AG09309 (cell line): Measurements from ENCODE around the gene DLGAP3.

Source experiments
- DNase-seq: peaks from one replicate; pipeline ENCODE4 v3.0.0-alpha.2; 2010; ENCODE audit warnings: low read depth
- H3K4me3 ChIP-seq: 2 replicates; pipeline ENCODE4 v1.5.1; 2011; ENCODE audit warnings: mild to moderate bottlenecking, low read depth, low read length, moderate library complexity; ENCODE audit not compliant: control insufficient read depth
- TF ChIP-seq, protein P1 (sequence below): IDR thresholded peaks from 2 replicates; pipeline ENCODE4 v1.5.1; 2011; ENCODE audit warnings: mild to moderate bottlenecking, low read depth, low read length, inconsistent platforms; ENCODE audit not compliant: insufficient read depth, control insufficient read depth; ENCODE audit errors: missing control alignments

DLGAP3 gene

DNA sequence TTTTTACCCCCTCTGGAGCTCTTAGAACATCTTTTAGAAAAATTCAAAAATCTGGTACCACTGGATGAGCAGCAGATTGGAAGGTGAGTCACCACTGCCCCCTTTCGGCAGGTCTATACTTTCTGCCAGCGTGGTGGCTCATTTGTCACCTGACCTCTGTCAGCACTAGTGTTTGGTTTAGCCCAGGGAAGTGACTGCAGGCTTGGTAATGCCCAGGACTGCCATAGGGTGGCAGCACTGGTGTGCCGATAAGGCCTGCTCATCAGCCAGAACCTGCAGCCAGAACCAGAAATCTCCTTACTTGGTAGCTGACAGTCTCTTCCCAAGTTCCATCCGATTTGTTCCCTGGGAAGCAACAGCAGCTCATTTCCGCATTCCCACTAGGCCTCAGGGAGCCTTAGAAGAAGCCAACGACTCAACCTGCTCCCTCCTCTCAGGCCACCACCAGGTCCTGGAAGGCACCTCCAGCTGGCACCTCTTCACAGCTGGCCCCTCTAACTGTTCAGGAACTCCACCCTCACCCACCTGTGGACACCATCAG lies 76.7 kb downstream of the DLGAP3 start:
- peak; percentile 88 for DNase-seq
- TF ChIP-seq, protein P1, sequence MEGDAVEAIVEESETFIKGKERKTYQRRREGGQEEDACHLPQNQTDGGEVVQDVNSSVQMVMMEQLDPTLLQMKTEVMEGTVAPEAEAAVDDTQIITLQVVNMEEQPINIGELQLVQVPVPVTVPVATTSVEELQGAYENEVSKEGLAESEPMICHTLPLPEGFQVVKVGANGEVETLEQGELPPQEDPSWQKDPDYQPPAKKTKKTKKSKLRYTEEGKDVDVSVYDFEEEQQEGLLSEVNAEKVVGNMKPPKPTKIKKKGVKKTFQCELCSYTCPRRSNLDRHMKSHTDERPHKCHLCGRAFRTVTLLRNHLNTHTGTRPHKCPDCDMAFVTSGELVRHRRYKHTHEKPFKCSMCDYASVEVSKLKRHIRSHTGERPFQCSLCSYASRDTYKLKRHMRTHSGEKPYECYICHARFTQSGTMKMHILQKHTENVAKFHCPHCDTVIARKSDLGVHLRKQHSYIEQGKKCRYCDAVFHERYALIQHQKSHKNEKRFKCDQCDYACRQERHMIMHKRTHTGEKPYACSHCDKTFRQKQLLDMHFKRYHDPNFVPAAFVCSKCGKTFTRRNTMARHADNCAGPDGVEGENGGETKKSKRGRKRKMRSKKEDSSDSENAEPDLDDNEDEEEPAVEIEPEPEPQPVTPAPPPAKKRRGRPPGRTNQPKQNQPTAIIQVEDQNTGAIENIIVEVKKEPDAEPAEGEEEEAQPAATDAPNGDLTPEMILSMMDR = peak; percentile 97
- H3K4me3 ChIP-seq = no peak overlapping the region

GRCh38 chr1:34851431-34852105 lies 77.9 kb downstream of the DLGAP3 start:
- DNase-seq = no peak
- TF ChIP-seq, protein P1 = no peak

GRCh38 chr1:34850382-34850781 lies 79.1 kb downstream of the DLGAP3 start:
- TF ChIP-seq, protein P1 = no peak
- no peak for DNase-seq

More at GRCh38 chr1:34851431-34852105, 77.9 kb downstream of the DLGAP3 start:
- H3K4me3 ChIP-seq = no peak overlapping the region

GRCh38 chr1:34847094-34847493 lies 82.4 kb downstream of the DLGAP3 start:
- DNase-seq = no peak
- TF ChIP-seq, protein P1 = no peak

More at GRCh38 chr1:34850382-34850781, 79.1 kb downstream of the DLGAP3 start:
- no peak overlapping the region for H3K4me3 ChIP-seq

DNA sequence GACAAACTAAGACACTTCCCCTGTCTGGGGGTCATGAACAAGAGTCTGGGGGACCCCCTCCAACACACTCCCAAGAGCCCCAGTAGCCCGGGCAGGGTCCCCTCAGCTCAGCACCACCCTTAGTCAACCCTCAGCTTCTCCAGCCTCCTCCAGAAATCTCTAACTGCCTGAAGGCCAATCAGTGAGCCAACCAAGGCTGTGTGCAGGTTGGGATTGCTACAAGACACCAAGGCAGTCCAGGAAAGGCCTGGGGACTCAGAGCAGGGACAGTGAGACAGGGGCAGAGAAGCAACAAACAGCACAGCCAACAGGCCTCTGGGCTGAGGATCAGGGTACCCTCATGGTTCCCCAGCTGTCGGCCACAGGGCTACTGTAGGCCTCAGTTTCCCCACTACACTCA lies 83.2 kb downstream of the DLGAP3 start:
- TF ChIP-seq, protein P1 = no peak
- H3K4me3 ChIP-seq = no peak overlapping the region
- no peak for DNase-seq

More at GRCh38 chr1:34847094-34847493, 82.4 kb downstream of the DLGAP3 start:
- no peak overlapping the region for H3K4me3 ChIP-seq

DNA sequence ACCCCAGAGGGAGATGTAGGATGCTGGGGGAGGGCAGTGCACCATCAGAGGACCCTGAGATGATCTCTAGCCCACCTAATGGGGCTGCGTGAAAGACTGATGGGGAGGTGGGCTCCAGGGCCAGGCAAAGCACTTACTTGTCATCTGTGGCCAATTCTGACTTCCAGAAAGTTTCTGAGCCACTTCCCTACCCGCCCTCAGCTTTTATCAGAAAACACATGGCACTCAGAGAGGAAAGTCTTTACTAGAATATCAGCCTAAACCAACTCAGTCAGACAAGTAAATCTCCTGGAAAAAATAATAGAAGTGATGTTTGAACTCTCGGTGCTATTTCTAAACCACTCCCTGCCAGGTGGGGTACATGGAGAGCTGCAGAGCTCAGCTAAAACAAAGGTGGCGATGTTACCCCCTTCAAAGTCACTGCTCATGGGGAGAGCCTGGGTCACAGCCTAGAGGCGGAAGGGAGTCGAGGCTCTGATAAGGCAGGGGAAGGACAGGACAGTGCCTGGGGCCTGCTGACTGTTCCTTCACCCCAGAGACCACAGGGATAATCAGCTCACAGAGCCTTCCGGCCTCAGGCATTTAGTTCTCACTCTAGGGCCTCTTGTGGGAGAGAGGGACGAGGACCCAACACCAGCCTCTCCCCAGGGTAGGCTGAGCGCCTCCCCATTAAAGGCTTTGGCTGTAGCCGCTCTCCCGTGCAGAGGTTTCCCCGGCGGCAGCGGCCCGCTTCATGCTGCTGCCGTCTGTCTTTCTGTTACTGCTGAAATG lies 84.1 kb downstream of the DLGAP3 start:
- DNase-seq = no peak
- no peak overlapping the region for H3K4me3 ChIP-seq
- TF ChIP-seq, protein P1 = no peak
